ENCODE data around the gene CSPG4.
A peak's percentile ranks its signal among the peaks of the same experiment; 100 is the strongest.
"Not testable (repeated sequence)": the region's sequence is repeated elsewhere in the genome, so short reads cannot be mapped to it uniquely, and the experiment has no call there.

CSPG4 gene

GRCh38 chr15:75706682-75706954 is 6.0 kb downstream of the CSPG4 start:
- no peak for DNase-seq (ENCODE audit: low read depth)
- no peak overlapping the region for H3K4me3 ChIP-seq (ENCODE audit: low read depth, low read length)

GRCh38 chr15:75705854-75706681 is 6.6 kb downstream of the CSPG4 start:
- no peak overlapping the region for H3K4me3 ChIP-seq (ENCODE audit: low read depth, low read length)
- no peak for DNase-seq (ENCODE audit: low read depth)

DNA sequence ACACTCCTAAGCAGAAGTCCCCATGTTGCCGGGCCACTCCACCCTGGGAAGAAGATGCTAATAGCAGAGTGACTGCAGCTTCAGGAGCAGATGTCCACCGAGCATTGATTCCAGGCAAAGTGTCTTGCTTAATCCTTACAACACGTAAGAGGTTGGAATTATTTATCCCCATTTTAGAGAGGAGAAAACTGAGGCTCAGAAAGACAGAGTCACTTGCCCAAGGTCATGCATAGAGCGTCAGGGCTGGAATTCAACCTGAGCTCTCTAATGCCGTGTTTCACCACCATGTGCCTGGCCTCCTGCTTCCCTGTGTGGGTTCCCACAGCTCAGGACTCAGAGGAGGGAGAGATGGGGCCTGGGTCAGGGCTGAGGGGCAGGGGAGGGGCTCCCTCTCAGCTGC is 7.3 kb downstream of the CSPG4 start:
- not testable (repeated sequence) for DNase-seq (ENCODE audit: low read depth)

DNA sequence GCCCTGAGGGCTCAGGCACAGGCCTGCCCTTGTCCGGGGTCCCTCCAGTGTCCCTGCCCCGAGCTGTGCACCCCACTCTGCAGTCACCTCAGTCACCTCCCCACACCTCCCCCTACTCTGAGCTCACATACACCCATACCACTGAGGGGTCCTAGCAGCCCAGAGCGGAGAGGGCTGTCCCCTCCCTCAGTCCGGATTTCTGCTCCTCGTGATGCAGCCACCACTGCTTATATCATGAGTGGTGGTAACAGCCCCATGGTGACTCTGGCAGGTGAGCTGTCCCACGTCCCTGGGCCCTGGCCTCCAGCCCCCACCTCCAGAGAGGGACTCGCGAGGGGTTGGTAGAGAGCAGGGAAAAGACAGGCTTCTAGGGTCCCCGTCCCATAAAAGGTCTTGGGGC is 8.0 kb downstream of the CSPG4 start:
- H3K4me3 ChIP-seq (ENCODE audit: low read depth, low read length), result no peak overlapping the region
- DNase-seq (ENCODE audit: low read depth), result no peak

More for the DNA sequence above, 7.3 kb downstream of the CSPG4 start:
- H3K4me3 ChIP-seq (ENCODE audit: low read depth, low read length), result not testable (repeated sequence)

GRCh38 chr15:75704263-75704615 is 8.4 kb downstream of the CSPG4 start:
- no peak for DNase-seq (ENCODE audit: low read depth)
- no peak overlapping the region for H3K4me3 ChIP-seq (ENCODE audit: low read depth, low read length)

- not testable (repeated sequence) for DNase-seq (ENCODE audit: low read depth); H3K4me3 ChIP-seq (ENCODE audit: low read depth, low read length)
Measured at GRCh38 chr15:75703440-75704262, 9.0 kb downstream of the CSPG4 start.

GRCh38 chr15:75702436-75702835 is 10.2 kb downstream of the CSPG4 start:
- DNase-seq (ENCODE audit: low read depth), result no peak
- no peak overlapping the region for H3K4me3 ChIP-seq (ENCODE audit: low read depth, low read length)

GRCh38 chr15:75701071-75702003 is 11.3 kb downstream of the CSPG4 start:
- DNase-seq (ENCODE audit: low read depth); H3K4me3 ChIP-seq (ENCODE audit: low read depth, low read length): not testable (repeated sequence)

- DNase-seq (ENCODE audit: low read depth), result peak; percentile 44
- not testable (repeated sequence) for H3K4me3 ChIP-seq (ENCODE audit: low read depth, low read length)
Measured at GRCh38 chr15:75699961-75700874, 12.4 kb downstream of the CSPG4 start.

DNA sequence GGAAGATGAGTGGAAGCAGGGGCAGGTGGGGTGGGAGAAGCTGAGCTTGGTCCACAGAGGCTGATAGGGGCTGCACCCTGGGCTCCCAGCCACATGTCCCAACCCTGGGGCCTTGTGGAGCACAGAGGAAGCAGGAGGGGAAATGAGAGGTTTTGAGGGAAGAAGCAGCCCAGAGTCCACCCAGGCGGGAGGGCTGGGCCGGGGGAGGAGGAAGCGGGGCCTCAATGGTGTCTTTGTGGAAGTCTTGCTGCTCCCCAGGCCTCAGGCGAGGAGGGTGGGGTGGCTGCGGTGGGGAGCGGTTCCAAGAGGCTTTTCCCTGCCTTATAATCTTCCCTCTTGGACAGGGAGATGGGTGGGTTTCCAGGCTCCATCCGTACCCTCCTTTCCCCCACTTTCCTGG is 13.1 kb downstream of the CSPG4 start:
- not testable (repeated sequence) for H3K4me3 ChIP-seq (ENCODE audit: low read depth, low read length); DNase-seq (ENCODE audit: low read depth)

GRCh38 chr15:75697974-75698747 is 14.5 kb downstream of the CSPG4 start:
- not testable (repeated sequence) for H3K4me3 ChIP-seq (ENCODE audit: low read depth, low read length); DNase-seq (ENCODE audit: low read depth)

- no peak for DNase-seq (ENCODE audit: low read depth)
- H3K4me3 ChIP-seq (ENCODE audit: low read depth, low read length), result no peak overlapping the region
Measured at GRCh38 chr15:75697523-75697922, 15.1 kb downstream of the CSPG4 start.

GRCh38 chr15:75696854-75697259 is 15.8 kb downstream of the CSPG4 start:
- H3K4me3 ChIP-seq (ENCODE audit: low read depth, low read length), result no peak overlapping the region
- no peak for DNase-seq (ENCODE audit: low read depth)

GRCh38 chr15:75696311-75696720 is 16.3 kb downstream of the CSPG4 start:
- H3K4me3 ChIP-seq (ENCODE audit: low read depth, low read length), result no peak overlapping the region
- DNase-seq (ENCODE audit: low read depth), result no peak

DNA sequence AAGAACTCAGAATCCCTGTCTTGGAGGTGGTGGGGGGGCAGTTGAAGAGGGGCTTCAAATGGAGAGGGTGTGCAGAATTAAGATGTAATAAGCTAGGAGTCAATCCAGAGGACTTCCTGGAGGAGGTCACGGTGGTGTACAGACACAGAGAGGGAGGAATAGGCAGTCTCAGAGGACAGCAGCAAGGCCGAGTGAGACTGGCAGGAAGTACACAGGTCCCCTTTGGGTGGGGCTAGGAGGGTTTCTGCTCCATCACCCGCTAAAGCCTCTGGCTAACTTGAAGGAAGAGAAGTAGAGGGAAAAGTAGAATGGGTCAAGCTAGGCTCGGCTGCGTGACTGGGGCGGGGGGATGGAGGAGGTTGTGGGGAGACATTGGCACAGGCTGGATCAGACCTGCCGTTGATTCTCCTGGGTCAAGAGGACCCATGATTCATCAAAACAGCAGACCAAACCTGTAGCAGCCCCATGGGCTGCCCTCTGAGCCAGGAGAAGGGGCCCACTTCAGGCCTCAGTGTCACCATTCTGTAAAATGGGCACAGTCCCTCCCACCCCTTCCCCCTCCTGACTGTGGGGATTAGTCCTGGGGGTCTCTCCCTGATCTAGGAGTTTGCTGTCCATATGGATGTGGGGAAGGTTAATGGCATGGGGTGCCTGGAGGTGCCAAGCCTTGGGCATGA is 16.9 kb downstream of the CSPG4 start:
- no peak overlapping the region for H3K4me3 ChIP-seq (ENCODE audit: low read depth, low read length)
- DNase-seq (ENCODE audit: low read depth), result no peak

GRCh38 chr15:75695220-75695619 is 17.4 kb downstream of the CSPG4 start:
- no peak for DNase-seq (ENCODE audit: low read depth)
- H3K4me3 ChIP-seq (ENCODE audit: low read depth, low read length), result no peak overlapping the region
